ENCODE results near the gene SDS. TPM values are rescaled to one million over a fixed set of nuclear protein-coding genes. Genes with fewer than 3 reads are reported as not detected.

Gene SDS
- total RNA-seq, 1 donor from 2014 or later, result not detected

DNA sequence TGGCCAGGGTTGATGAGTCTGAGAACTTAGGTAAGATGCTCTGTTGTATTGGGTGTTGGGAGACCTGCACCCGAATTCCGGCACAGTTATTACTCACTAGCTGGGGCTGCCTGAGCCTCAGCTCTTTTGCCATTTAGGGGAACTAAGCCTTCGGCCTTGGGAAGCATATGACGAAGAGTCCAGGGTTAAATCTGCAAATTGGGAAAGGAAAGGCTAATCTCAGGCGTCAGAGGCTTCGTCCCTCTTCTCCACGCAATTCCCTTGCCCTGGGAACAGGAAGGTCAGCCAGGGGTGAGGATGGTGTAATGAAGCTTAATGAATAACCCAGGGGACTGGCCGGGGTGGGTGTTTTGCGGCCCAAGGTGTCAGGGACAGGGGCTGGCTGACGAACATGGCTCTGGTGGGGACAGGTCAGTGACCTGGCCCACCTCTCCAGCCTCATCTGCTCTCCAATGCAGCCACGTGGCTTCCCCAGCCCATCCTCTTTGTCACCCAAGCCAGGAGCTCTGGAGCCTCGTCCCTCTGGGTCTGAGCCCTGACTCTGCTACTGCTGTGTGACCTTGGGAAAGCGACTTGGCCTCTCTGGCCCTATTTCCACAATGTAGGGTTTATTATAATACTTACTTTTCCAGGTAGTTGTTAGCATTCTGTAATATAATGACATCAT is 14.7 kb upstream of the SDS start:
- TF ChIP-seq EZH2 (IDR thresholded peaks at IDR 0.05; ENCODE audit: insufficient read depth, low read length), result no peak
- TF ChIP-seq, protein P1, sequence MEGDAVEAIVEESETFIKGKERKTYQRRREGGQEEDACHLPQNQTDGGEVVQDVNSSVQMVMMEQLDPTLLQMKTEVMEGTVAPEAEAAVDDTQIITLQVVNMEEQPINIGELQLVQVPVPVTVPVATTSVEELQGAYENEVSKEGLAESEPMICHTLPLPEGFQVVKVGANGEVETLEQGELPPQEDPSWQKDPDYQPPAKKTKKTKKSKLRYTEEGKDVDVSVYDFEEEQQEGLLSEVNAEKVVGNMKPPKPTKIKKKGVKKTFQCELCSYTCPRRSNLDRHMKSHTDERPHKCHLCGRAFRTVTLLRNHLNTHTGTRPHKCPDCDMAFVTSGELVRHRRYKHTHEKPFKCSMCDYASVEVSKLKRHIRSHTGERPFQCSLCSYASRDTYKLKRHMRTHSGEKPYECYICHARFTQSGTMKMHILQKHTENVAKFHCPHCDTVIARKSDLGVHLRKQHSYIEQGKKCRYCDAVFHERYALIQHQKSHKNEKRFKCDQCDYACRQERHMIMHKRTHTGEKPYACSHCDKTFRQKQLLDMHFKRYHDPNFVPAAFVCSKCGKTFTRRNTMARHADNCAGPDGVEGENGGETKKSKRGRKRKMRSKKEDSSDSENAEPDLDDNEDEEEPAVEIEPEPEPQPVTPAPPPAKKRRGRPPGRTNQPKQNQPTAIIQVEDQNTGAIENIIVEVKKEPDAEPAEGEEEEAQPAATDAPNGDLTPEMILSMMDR (IDR thresholded peaks at IDR 0.05; ENCODE audit: insufficient read depth, low read depth, low read length), result no peak
- H2AFZ ChIP-seq (ENCODE audit: low read depth, low read length), result no peak overlapping the region

GRCh38 chr12:113416091-113416754 is 12.5 kb upstream of the SDS start:
- no peaks in the 10 kb centered on the region for H3K79me2 ChIP-seq (ENCODE audit: insufficient read depth, low read length)
- H2AFZ ChIP-seq (ENCODE audit: low read depth, low read length), result no peak overlapping the region
- Mint-ChIP-seq H3K27ac (ENCODE audit: unreplicated experiment) (no peak overlapping the region), H3K9me3 (ENCODE audit: unreplicated experiment) (no peaks in the 10 kb centered on the region), H3K4me1 (ENCODE audit: low read depth, unreplicated experiment) (peaks cover 4% of the 10 kb centered on the region), H3K27me3 (ENCODE audit: low read depth, unreplicated experiment) (peaks cover 17% of the 10 kb centered on the region), H3K4me3 (ENCODE audit: unreplicated experiment) (no peak overlapping the region), H3K36me3 (ENCODE audit: low read depth, unreplicated experiment) (no peaks in the 10 kb centered on the region)
- H3K27ac ChIP-seq (ENCODE audit: low read depth, low read length), result no peak overlapping the region
- no peaks in the 10 kb centered on the region for H4K20me1 ChIP-seq (ENCODE audit: insufficient read depth, low read length)
- H3K9me3 ChIP-seq (ENCODE audit: insufficient read depth, low read depth, low read length), result no peaks in the 10 kb centered on the region
- H3K9ac ChIP-seq (ENCODE audit: low read length), result no peak overlapping the region
- DNase-seq (ENCODE audit: low read depth), result no peak
- no peaks in the 10 kb centered on the region for H3K36me3 ChIP-seq (ENCODE audit: insufficient read depth, low read length)
- no peak overlapping the region for H3K4me2 ChIP-seq (ENCODE audit: low read length)
- H3K27me3 ChIP-seq (ENCODE audit: insufficient read depth, low read length), result peaks cover under 1% of the 10 kb centered on the region
- no peaks in the 10 kb centered on the region for H3K4me1 ChIP-seq (ENCODE audit: insufficient read depth, low read length)
- TF ChIP-seq, protein P1 (IDR thresholded peaks at IDR 0.05; ENCODE audit: insufficient read depth, low read depth, low read length), result no peak
- TF ChIP-seq EZH2 (IDR thresholded peaks at IDR 0.05; ENCODE audit: insufficient read depth, low read length), result no peak
- no peak overlapping the region for H3K4me3 ChIP-seq (ENCODE audit: insufficient read depth, low read depth, low read length)
- FAIRE-seq, result no peak

More for the DNA sequence above, 14.7 kb upstream of the SDS start:
- Mint-ChIP-seq H3K4me3 (ENCODE audit: unreplicated experiment) (no peak overlapping the region), H3K9me3 (ENCODE audit: unreplicated experiment) (no peaks in the 10 kb centered on the region), H3K27ac (ENCODE audit: unreplicated experiment) (no peak overlapping the region), H3K27me3 (ENCODE audit: low read depth, unreplicated experiment) (peaks cover 14% of the 10 kb centered on the region), H3K36me3 (ENCODE audit: low read depth, unreplicated experiment) (no peaks in the 10 kb centered on the region), H3K4me1 (ENCODE audit: low read depth, unreplicated experiment) (peaks cover 8% of the 10 kb centered on the region)
- no peak for FAIRE-seq
- no peaks in the 10 kb centered on the region for H3K36me3 ChIP-seq (ENCODE audit: insufficient read depth, low read length)
- no peak overlapping the region for H3K27ac ChIP-seq (ENCODE audit: low read depth, low read length)
- no peaks in the 10 kb centered on the region for H3K9me3 ChIP-seq (ENCODE audit: insufficient read depth, low read depth, low read length)
- H3K4me1 ChIP-seq (ENCODE audit: insufficient read depth, low read length), result peaks cover 10% of the 10 kb centered on the region
- no peaks in the 10 kb centered on the region for H3K27me3 ChIP-seq (ENCODE audit: insufficient read depth, low read length)
- H3K9ac ChIP-seq (ENCODE audit: low read length), result no peak overlapping the region
- H3K4me2 ChIP-seq (ENCODE audit: low read length), result no peak overlapping the region
- no peak overlapping the region for H3K4me3 ChIP-seq (ENCODE audit: insufficient read depth, low read depth, low read length)
- DNase-seq (ENCODE audit: low read depth), result no peak
- no peaks in the 10 kb centered on the region for H4K20me1 ChIP-seq (ENCODE audit: insufficient read depth, low read length)
- H3K79me2 ChIP-seq (ENCODE audit: insufficient read depth, low read length), result peaks cover 7% of the 10 kb centered on the region
